ENCODE measurements around the gene PLIN4.

The PLIN4 gene

GRCh38 chr19:4473011-4473762 lies 45.1 kb downstream of the PLIN4 start:
- no peak for TF ChIP-seq CTCF (conservative IDR thresholded peaks at IDR 0.05; ENCODE audit: low read length)
- DNase-seq (ENCODE audit: low read depth) = no peak
- H3K4me3 ChIP-seq (ENCODE audit: low read length) = peak overlapping the region; percentile 74

DNA sequence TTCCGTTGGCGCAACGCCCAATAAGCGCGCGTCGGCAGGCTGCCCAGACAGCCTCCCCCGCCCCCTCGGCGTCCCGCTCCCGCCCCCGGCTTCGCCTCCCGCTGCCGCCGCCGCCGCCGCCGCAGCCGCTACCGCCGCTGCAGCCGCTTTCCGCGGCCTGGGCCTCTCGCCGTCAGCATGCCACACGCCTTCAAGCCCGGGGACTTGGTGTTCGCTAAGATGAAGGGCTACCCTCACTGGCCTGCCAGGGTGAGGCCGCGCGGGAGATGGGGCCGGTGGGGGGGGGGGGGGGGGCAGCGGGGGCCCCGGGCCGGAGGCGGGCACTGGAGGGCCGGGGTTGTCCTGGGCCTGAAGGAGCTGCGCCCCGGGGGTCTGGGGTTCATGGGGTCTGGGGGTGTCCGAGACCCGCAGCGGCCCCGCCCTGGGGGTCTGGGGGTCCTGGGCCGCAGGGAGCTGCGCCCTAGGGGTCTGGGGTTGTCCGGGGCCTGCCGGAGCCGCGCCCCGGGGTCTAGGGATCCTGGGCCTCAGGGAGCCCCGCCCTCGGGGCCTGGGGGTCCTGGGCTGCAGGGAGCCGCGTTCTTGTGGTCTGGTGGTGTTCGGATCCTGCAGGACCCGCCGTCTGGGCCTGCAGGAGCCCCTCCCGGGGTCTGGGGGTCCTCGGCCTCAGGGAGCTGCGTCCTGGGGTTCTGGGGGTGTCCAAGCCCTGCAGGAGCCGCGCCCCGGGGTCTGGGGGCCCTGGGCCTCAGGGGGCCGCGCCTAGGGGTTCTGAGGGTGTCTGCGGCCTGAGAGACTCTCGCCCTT lies 45.9 kb downstream of the PLIN4 start, which contains the start of gene HDGFL2:
TSS of gene HDGFL2 (plus strand) at position 124 of the 801 bp plus-strand sequence. CDS start at position 178, 54 bp downstream.
- TF ChIP-seq CTCF (conservative IDR thresholded peaks at IDR 0.05; ENCODE audit: low read length) = no peak

DNA sequence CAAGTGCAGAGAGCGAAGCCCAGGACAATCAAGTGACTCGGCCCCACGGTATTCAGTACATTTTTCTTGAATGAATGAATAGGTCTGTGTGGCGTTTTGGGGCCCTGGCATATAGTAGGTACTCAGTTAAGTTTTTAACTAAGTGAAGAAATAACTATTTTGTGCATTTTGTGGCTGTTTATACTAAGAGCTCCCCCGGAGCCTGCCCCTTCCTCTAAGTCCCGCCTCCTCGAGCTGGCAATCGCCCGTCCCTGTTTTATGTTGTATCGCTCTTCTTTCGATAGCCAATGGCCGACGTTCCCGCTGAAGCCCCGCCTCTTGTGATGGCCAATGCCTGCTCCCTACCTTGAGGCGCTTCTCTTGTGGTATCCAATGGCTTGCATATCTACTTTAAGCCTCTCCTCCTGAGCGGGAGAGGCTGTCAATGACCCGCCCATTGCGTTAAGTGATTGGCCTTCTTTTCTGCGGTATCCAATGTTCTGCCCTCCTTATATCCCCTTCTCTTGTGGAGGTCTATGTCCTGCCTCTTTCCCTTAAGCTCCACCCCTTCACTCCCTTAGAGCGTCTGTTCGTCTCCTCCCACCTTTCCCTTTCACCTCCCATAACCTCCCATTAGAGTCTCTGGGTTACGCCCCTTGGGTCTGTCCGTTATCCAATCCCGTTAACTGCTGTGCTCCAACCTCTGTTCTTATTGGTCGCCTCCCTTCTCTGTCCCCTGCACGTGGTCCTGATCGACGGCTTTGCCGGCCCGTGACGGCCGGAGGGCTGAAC lies 46.7 kb downstream of the PLIN4 start:
- H3K4me3 ChIP-seq (ENCODE audit: low read length) = peak overlapping the region; percentile 71
- peak; percentile 100 for DNase-seq (ENCODE audit: low read depth)
- no peak for TF ChIP-seq CTCF (conservative IDR thresholded peaks at IDR 0.05; ENCODE audit: low read length)

More for the DNA sequence above, 45.9 kb downstream of the PLIN4 start, which contains the start of gene HDGFL2:
- H3K4me3 ChIP-seq (ENCODE audit: low read length) = peak within 1 kb of the TSS; percentile 74
- no peak for DNase-seq (ENCODE audit: low read depth)

DNA sequence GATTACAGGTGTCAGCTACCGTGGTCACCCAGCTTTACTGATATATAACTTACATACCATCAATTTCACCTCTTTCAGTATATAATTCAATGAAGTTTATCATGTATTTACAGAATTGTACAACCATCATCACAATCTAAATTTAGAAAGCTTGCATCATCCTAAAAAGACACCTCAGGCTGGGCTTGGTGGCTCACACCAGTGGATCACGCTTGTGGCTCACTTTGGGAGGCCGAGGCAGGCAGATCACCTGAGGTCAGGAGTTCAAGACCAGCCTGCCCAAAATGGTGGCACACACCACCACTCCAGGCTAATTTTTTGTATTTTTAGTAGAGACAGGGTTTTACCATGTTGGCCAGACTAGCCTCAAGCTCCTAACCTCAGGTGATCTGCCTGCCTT lies 50.5 kb downstream of the PLIN4 start:
- TF ChIP-seq CTCF (conservative IDR thresholded peaks at IDR 0.05; ENCODE audit: low read length) = no peak
- DNase-seq (ENCODE audit: low read depth) = no peak

GRCh38 chr19:4464815-4465581 lies 53.3 kb downstream of the PLIN4 start:
- no peak for TF ChIP-seq CTCF (conservative IDR thresholded peaks at IDR 0.05; ENCODE audit: low read length)
- DNase-seq (ENCODE audit: low read depth) = no peak
- H3K4me3 ChIP-seq (ENCODE audit: low read length) = no peak overlapping the region

More for the DNA sequence above, 50.5 kb downstream of the PLIN4 start:
- no peak overlapping the region for H3K4me3 ChIP-seq (ENCODE audit: low read length)

- peak; percentile 100 for DNase-seq (ENCODE audit: low read depth)
- peak within 1 kb of the TSS; percentile 93 for H3K4me3 ChIP-seq (ENCODE audit: low read length)
- no peak for TF ChIP-seq CTCF (conservative IDR thresholded peaks at IDR 0.05; ENCODE audit: low read length)
Observed at GRCh38 chr19:4457654-4458395, 60.5 kb downstream of the PLIN4 start, which contains the start of gene UBXN6. Gene UBXN6 (minus strand): TSS chr19:4457794. CDS start chr19:4457697, 97 bp downstream.
